Neural progenitor cell (in vitro differentiated cells): ENCODE results near the gene GLT6D1. TPM values are rescaled to one million over a fixed set of nuclear protein-coding genes. Genes with fewer than 3 reads are reported as not detected.
A peak's percentile ranks its signal among the peaks of the same experiment; 100 is the strongest.

Experiments
- DNase-seq: peaks from one replicate; pipeline ENCODE4 v3.0.0-alpha.2; 2016; ENCODE audit warnings: low spot score
- H2AFZ ChIP-seq: fragments of 200-600 bp; sonication (generic); replicated peaks from 2 replicates; pipeline ENCODE4 v1.6.1; 2016; ENCODE audit warnings: antibody characterized with exemption
- H3F3A ChIP-seq: fragments of 200-600 bp; sonication (generic); 2 replicates; pipeline ENCODE4 v1.6.1; 2016; ENCODE audit warnings: antibody characterized with exemption, low read depth
- H3K27ac ChIP-seq: fragments of 200-600 bp; sonication (generic); 2 replicates; pipeline ENCODE4 v1.5.1; 2016; ENCODE audit warnings: mild to moderate bottlenecking
- H3K27me3 ChIP-seq: fragments of 200-600 bp; sonication (generic); 2 replicates; pipeline ENCODE4 v1.6.1; 2016; ENCODE audit warnings: mild to moderate bottlenecking, moderate library complexity
- H3K36me3 ChIP-seq: fragments of 200-600 bp; sonication (generic); 2 replicates; pipeline ENCODE4 v1.5.1; 2016
- H3K4me1 ChIP-seq: fragments of 200-600 bp; sonication (generic); 2 replicates; pipeline ENCODE4 v1.6.1; 2016; ENCODE audit warnings: mixed run types
- H3K4me2 ChIP-seq: fragments of 200-600 bp; sonication (generic); 2 replicates; pipeline ENCODE4 v1.6.1; 2016
- H3K4me3 ChIP-seq: fragments of 200-600 bp; sonication (generic); 2 replicates; pipeline ENCODE4 v1.5.1; 2016
- H3K79me2 ChIP-seq: fragments of 200-600 bp; sonication (generic); 2 replicates; pipeline ENCODE4 v1.6.1; 2016; ENCODE audit warnings: low read depth
- H3K9ac ChIP-seq: fragments of 200-600 bp; sonication (generic); 2 replicates; pipeline ENCODE4 v1.6.1; 2016
- H3K9me3 ChIP-seq: fragments of 200-600 bp; sonication (generic); 2 replicates; pipeline ENCODE4 v1.5.1; 2016; ENCODE audit warnings: low read depth
- H4K20me1 ChIP-seq: fragments of 200-600 bp; sonication (generic); 2 replicates; pipeline ENCODE4 v1.6.1; 2016; ENCODE audit warnings: low read depth
- H3K27ac Mint-ChIP-seq: 3 replicates; pipeline ENCODE4 v1.8.0; 2021; ENCODE audit warnings: mixed read lengths
- H3K27me3 Mint-ChIP-seq: 2 replicates; pipeline ENCODE4 v1.8.0; 2022; ENCODE audit warnings: low read depth, mild to moderate bottlenecking, inconsistent platforms, moderate library complexity, mixed read lengths; ENCODE audit not compliant: insufficient read depth
- H3K36me3 Mint-ChIP-seq: 3 replicates; pipeline ENCODE4 v1.8.0; 2021; ENCODE audit warnings: mixed read lengths
- H3K4me1 Mint-ChIP-seq: 3 replicates; pipeline ENCODE4 v1.8.0; 2021; ENCODE audit warnings: mixed read lengths
- H3K4me3 Mint-ChIP-seq: 3 replicates; pipeline ENCODE4 v1.8.0; 2021; ENCODE audit warnings: mild to moderate bottlenecking, moderate library complexity, mixed read lengths
- H3K9me3 Mint-ChIP-seq: 3 replicates; pipeline ENCODE4 v1.8.0; 2020; ENCODE audit warnings: mixed read lengths
- EZH2 ChIP-seq: fragments of 200-600 bp; sonication (generic); IDR thresholded peaks from 2 replicates; pipeline ENCODE4 v1.6.1; 2017; ENCODE audit warnings: antibody characterized with exemption, mild to moderate bottlenecking, moderate library complexity
- EZH2phosphoT487 ChIP-seq: fragments of 200-600 bp; sonication (generic); IDR thresholded peaks from 2 replicates; pipeline ENCODE4 v1.6.1; 2017; ENCODE audit warnings: antibody characterized with exemption
- total RNA-seq: library from RNA; depleted of rRNA; stranded (reverse); fragments of >200 nt; gene quantifications from 2 replicates; pipeline ENCODE4 v1.2.3, GENCODE V29; 2015; ENCODE audit warnings: low replicate concordance
- TF ChIP-seq, protein P1 (sequence below): fragments of 200-600 bp; sonication (generic); IDR thresholded peaks from 2 replicates; pipeline ENCODE4 v1.5.1; 2017; ENCODE audit warnings: antibody characterized with exemption, mild to moderate bottlenecking

GLT6D1 gene
- total RNA-seq, 1 donor from 2014 or later: 0.80 TPM

- H3K4me2 ChIP-seq: no peak overlapping the region
- H3K9me3 ChIP-seq: no peaks in the 10 kb centered on the region
- no peaks in the 10 kb centered on the region for H4K20me1 ChIP-seq
- Mint-ChIP-seq H3K9me3 (no peaks in the 10 kb centered on the region), H3K36me3 (no peaks in the 10 kb centered on the region), H3K27me3 (peaks cover 2% of the 10 kb centered on the region), H3K4me1 (no peaks in the 10 kb centered on the region), H3K27ac (no peak overlapping the region), H3K4me3 (no peak overlapping the region)
- no peak for DNase-seq
- TF ChIP-seq EZH2 (no peak), EZH2phosphoT487 (no peak)
- TF ChIP-seq, protein P1, sequence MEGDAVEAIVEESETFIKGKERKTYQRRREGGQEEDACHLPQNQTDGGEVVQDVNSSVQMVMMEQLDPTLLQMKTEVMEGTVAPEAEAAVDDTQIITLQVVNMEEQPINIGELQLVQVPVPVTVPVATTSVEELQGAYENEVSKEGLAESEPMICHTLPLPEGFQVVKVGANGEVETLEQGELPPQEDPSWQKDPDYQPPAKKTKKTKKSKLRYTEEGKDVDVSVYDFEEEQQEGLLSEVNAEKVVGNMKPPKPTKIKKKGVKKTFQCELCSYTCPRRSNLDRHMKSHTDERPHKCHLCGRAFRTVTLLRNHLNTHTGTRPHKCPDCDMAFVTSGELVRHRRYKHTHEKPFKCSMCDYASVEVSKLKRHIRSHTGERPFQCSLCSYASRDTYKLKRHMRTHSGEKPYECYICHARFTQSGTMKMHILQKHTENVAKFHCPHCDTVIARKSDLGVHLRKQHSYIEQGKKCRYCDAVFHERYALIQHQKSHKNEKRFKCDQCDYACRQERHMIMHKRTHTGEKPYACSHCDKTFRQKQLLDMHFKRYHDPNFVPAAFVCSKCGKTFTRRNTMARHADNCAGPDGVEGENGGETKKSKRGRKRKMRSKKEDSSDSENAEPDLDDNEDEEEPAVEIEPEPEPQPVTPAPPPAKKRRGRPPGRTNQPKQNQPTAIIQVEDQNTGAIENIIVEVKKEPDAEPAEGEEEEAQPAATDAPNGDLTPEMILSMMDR: no peak
- H3K36me3 ChIP-seq: no peaks in the 10 kb centered on the region
- H3K79me2 ChIP-seq: no peaks in the 10 kb centered on the region
- H3K27me3 ChIP-seq: no peaks in the 10 kb centered on the region
- no peaks in the 10 kb centered on the region for H3F3A ChIP-seq
- no peak overlapping the region for H3K9ac ChIP-seq
- H3K27ac ChIP-seq: no peak overlapping the region
- H3K4me1 ChIP-seq: no peaks in the 10 kb centered on the region
- H2AFZ ChIP-seq: no peak overlapping the region
- H3K4me3 ChIP-seq: no peak overlapping the region
Measured at GRCh38 chr9:135616619-135617537, 22.5 kb downstream of the GLT6D1 start.

DNA sequence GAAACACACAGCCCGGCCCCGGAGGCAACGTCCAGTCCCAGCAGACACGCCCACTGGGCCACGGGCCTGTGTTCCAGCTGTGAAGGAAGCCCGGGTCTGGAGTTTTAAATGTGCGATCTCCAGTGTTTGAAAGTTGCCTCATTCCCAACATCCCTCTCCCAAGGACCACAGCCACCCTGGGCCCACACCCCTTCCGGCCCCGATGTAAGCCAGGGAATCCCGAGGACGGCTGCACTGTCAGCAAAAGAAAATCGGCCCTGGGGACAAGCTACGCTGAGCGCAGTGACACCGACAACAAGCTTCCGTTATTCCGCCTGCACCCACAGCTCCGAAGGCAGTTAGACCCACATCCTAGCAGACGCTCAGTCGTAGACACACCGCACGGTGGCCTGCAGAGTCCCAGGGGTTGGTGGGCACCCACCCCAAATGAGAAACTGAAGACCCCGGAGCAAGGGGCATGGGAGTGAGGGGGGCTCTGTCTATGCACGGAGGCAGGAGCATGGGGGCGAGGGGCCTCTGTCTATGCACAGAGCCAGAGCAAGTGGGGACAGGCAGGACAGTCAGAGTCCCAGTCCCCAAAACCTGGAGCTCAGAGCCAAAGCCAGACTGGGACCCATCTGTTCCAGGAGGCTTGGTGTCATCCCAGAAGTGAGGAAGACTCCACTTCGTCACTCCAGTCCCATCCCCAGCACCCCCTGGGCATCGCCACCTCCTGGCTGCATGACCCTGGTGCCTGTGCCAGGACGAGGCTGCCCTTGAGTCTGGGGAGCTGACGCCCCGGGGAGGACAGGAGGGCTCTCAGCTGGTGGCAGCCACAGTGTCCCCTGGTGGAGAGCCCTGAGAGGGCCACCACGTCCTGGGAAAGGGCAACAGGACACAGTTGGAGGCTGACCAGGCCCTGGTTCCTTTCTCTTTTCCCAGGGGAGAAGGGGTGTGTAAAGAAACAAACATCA is 23.4 kb downstream of the GLT6D1 start:
- no peak for DNase-seq

GRCh38 chr9:135614821-135615665 is 24.3 kb downstream of the GLT6D1 start:
- H3K9ac ChIP-seq: no peak overlapping the region
- H3K27ac ChIP-seq: no peak overlapping the region
- peaks cover 5% of the 10 kb centered on the region for H3K27me3 Mint-ChIP-seq
- H3K4me2 ChIP-seq: no peak overlapping the region
- H2AFZ ChIP-seq: no peak overlapping the region
- H3K79me2 ChIP-seq: no peaks in the 10 kb centered on the region
- no peaks in the 10 kb centered on the region for H3K4me1 ChIP-seq
- H3K9me3 Mint-ChIP-seq: no peaks in the 10 kb centered on the region
- H3K4me3 ChIP-seq: no peak overlapping the region
- no peak overlapping the region for H3K27ac Mint-ChIP-seq
- TF ChIP-seq EZH2phosphoT487: no peak
- TF ChIP-seq, protein P1: no peak
- TF ChIP-seq EZH2: no peak
- no peaks in the 10 kb centered on the region for H3K9me3 ChIP-seq
- H4K20me1 ChIP-seq: no peaks in the 10 kb centered on the region
- no peaks in the 10 kb centered on the region for H3K36me3 Mint-ChIP-seq
- H3K36me3 ChIP-seq: no peaks in the 10 kb centered on the region
- no peak overlapping the region for H3K4me3 Mint-ChIP-seq
- no peaks in the 10 kb centered on the region for H3K27me3 ChIP-seq
- no peaks in the 10 kb centered on the region for H3F3A ChIP-seq
- H3K4me1 Mint-ChIP-seq: no peaks in the 10 kb centered on the region
- no peak for DNase-seq

More for the DNA sequence above, 23.4 kb downstream of the GLT6D1 start:
- no peak overlapping the region for H2AFZ ChIP-seq
- Mint-ChIP-seq H3K27me3 (peaks cover 5% of the 10 kb centered on the region), H3K4me1 (no peaks in the 10 kb centered on the region), H3K9me3 (no peaks in the 10 kb centered on the region), H3K27ac (peak overlapping the region; percentile 69), H3K4me3 (no peak overlapping the region), H3K36me3 (no peaks in the 10 kb centered on the region)
- no peaks in the 10 kb centered on the region for H3K27me3 ChIP-seq
- no peak overlapping the region for H3K4me2 ChIP-seq
- H3K9ac ChIP-seq: no peak overlapping the region
- H3K36me3 ChIP-seq: no peaks in the 10 kb centered on the region
- H3K4me1 ChIP-seq: no peaks in the 10 kb centered on the region
- no peaks in the 10 kb centered on the region for H3K9me3 ChIP-seq
- H3K79me2 ChIP-seq: no peaks in the 10 kb centered on the region
- H3K4me3 ChIP-seq: no peak overlapping the region
- TF ChIP-seq, protein P1: peak; percentile 38
- no peak for TF ChIP-seq EZH2phosphoT487
- H3K27ac ChIP-seq: no peak overlapping the region
- no peaks in the 10 kb centered on the region for H4K20me1 ChIP-seq
- H3F3A ChIP-seq: no peaks in the 10 kb centered on the region
